ENCODE data around the gene DDX47.
A peak's percentile ranks its signal among the peaks of the same experiment; 100 is the strongest.

Gene DDX47

GRCh38 chr12:12813120-12814101, at the start of gene DDX47:
TSS of gene DDX47 (plus strand) at chr12:12813346. CDS start at chr12:12813368, 22 bp downstream.
- DNase-seq (ENCODE audit: low read depth): peak; percentile 95

GRCh38 chr12:12764824-12765223, 48.3 kb upstream of the DDX47 start:
- DNase-seq (ENCODE audit: low read depth): no peak

GRCh38 chr12:12770262-12770661, 42.9 kb upstream of the DDX47 start:
- no peak for DNase-seq (ENCODE audit: low read depth)

GRCh38 chr12:12774791-12775190, 38.4 kb upstream of the DDX47 start:
- DNase-seq (ENCODE audit: low read depth): no peak

GRCh38 chr12:12776261-12776660, 36.9 kb upstream of the DDX47 start:
- DNase-seq (ENCODE audit: low read depth): peak; percentile 26

GRCh38 chr12:12777092-12777491, 36.1 kb upstream of the DDX47 start:
- DNase-seq (ENCODE audit: low read depth): no peak

GRCh38 chr12:12779007-12779406, 34.1 kb upstream of the DDX47 start:
- DNase-seq (ENCODE audit: low read depth): no peak

- DNase-seq (ENCODE audit: low read depth): peak; percentile 95
Measured at GRCh38 chr12:12779529-12779928, 33.6 kb upstream of the DDX47 start.

GRCh38 chr12:12784116-12784515, 29.0 kb upstream of the DDX47 start:
- DNase-seq (ENCODE audit: low read depth): no peak

- DNase-seq (ENCODE audit: low read depth): peak; percentile 22
Measured at GRCh38 chr12:12784911-12785814, 28.0 kb upstream of the DDX47 start, which contains the start of gene APOLD1. TSS of gene APOLD1 (plus strand) at chr12:12785659. CDS start at chr12:12785692, 33 bp downstream.

GRCh38 chr12:12786351-12786705, 26.8 kb upstream of the DDX47 start:
- DNase-seq (ENCODE audit: low read depth): no peak

GRCh38 chr12:12786706-12787601, 26.2 kb upstream of the DDX47 start:
- peak; percentile 87 for DNase-seq (ENCODE audit: low read depth)

- DNase-seq (ENCODE audit: low read depth): no peak
Measured at GRCh38 chr12:12788131-12788530, 25.0 kb upstream of the DDX47 start.

GRCh38 chr12:12788675-12789368, 24.3 kb upstream of the DDX47 start:
- DNase-seq (ENCODE audit: low read depth): peak; percentile 91

GRCh38 chr12:12790956-12791355, 22.2 kb upstream of the DDX47 start:
- no peak for DNase-seq (ENCODE audit: low read depth)

- no peak for DNase-seq (ENCODE audit: low read depth)
Measured at GRCh38 chr12:12791756-12792369, 21.3 kb upstream of the DDX47 start.

GRCh38 chr12:12792421-12792820, 20.7 kb upstream of the DDX47 start:
- no peak for DNase-seq (ENCODE audit: low read depth)

- DNase-seq (ENCODE audit: low read depth): no peak
Measured at GRCh38 chr12:12794686-12795085, 18.5 kb upstream of the DDX47 start.

GRCh38 chr12:12796171-12796570, 17.0 kb upstream of the DDX47 start:
- no peak for DNase-seq (ENCODE audit: low read depth)

Measured in ELR (cell line).